ENCODE data around the gene TTBK1.

DNA sequence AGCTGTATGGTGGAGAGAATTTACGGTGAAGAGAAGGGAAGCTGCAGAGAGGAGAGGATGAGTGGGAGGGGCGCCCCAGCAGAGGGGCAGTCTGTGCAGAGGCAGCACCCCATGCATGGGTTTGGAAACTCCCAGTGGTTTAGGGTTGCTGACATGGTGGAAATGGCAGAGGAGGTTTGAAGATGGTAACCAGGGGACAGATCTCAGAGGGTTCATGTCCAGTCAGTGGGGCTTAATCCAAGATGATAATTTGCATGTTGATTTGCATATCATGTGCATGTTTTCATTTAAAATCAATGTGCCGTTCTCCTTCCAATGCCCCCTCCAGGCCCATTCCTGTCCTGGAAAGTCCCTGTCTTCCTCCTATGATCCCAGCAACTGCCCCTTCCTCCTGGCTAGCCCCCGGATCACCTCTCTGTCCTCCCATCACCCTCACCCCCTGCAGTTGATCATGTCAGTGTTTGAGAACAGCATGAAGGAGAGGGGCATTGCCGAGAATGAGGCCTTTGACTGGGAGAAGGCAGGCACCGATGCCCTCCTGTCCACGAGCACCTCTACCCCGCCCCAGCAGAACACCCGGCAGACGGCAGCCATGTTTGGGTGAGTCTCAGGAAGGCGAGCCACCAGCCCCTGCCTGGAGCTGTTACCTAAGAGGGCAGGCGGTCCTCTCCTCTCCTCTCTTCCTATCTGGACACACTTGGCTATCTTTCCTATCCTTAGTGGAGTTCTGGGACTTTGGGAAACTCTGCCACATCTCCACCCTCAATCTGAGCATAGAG lies 14.3 kb downstream of the TTBK1 start:
- TF ChIP-seq, protein P1, sequence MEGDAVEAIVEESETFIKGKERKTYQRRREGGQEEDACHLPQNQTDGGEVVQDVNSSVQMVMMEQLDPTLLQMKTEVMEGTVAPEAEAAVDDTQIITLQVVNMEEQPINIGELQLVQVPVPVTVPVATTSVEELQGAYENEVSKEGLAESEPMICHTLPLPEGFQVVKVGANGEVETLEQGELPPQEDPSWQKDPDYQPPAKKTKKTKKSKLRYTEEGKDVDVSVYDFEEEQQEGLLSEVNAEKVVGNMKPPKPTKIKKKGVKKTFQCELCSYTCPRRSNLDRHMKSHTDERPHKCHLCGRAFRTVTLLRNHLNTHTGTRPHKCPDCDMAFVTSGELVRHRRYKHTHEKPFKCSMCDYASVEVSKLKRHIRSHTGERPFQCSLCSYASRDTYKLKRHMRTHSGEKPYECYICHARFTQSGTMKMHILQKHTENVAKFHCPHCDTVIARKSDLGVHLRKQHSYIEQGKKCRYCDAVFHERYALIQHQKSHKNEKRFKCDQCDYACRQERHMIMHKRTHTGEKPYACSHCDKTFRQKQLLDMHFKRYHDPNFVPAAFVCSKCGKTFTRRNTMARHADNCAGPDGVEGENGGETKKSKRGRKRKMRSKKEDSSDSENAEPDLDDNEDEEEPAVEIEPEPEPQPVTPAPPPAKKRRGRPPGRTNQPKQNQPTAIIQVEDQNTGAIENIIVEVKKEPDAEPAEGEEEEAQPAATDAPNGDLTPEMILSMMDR (conservative IDR thresholded peaks at IDR 0.05 in 1 of 2, IDR thresholded peaks at IDR 0.05 in 1 of 2; ENCODE audit: low read depth in 1 of 2, low read length in 2 of 2): no peak
- no peak for TF ChIP-seq EZH2 (IDR thresholded peaks at IDR 0.05; ENCODE audit: low read length, missing control alignments)

All from fibroblast of lung (primary cell).